HG03520 (cell line): Measurements from ENCODE around the gene ZNF98.

Experiments
- ATAC-seq: cut with Tn5 transposase; IDR thresholded peaks from one replicate; pipeline ENCODE4 v1.9.1; 2021; ENCODE audit warnings: mild to moderate bottlenecking, moderate library complexity; ENCODE audit not compliant: unreplicated experiment

ZNF98 gene

GRCh38 chr19:22422211-22422610, at the start of gene ZNF98:
Gene ZNF98 (minus strand): TSS chr19:22422346. CDS start chr19:22422224, 122 bp downstream.
- ATAC-seq, result no peak

- ATAC-seq, result no peak
Measured at GRCh38 chr19:22446605-22447004, 24.5 kb upstream of the ZNF98 start.

- no peak for ATAC-seq
Measured at GRCh38 chr19:22438011-22438410, 15.9 kb upstream of the ZNF98 start.

- no peak for ATAC-seq
Measured at GRCh38 chr19:22427960-22428913, 6.1 kb upstream of the ZNF98 start.

- no peak for ATAC-seq
Measured at GRCh38 chr19:22427547-22427946, 5.4 kb upstream of the ZNF98 start.

GRCh38 chr19:22426901-22427300, 4.8 kb upstream of the ZNF98 start:
- no peak for ATAC-seq

GRCh38 chr19:22421797-22422196, 349 bp downstream of the ZNF98 start:
- ATAC-seq, result no peak

- no peak for ATAC-seq
Measured at GRCh38 chr19:22354665-22355064, 67.5 kb downstream of the ZNF98 start.
